22Rv1 (cell line): Measurements from ENCODE around the gene AQR.

ENCODE experiments used
- ZFX ChIP-seq: fragments of 450-650 bp; IDR thresholded peaks from 2 replicates; pipeline ENCODE4 v1.6.1; 2017; ENCODE audit warnings: antibody characterized with exemption, borderline replicate concordance
- TF ChIP-seq, protein P1 (sequence below): fragments of 450-650 bp; IDR thresholded peaks from 2 replicates; pipeline ENCODE4 v1.5.1; 2017; ENCODE audit warnings: mild to moderate bottlenecking

DNA sequence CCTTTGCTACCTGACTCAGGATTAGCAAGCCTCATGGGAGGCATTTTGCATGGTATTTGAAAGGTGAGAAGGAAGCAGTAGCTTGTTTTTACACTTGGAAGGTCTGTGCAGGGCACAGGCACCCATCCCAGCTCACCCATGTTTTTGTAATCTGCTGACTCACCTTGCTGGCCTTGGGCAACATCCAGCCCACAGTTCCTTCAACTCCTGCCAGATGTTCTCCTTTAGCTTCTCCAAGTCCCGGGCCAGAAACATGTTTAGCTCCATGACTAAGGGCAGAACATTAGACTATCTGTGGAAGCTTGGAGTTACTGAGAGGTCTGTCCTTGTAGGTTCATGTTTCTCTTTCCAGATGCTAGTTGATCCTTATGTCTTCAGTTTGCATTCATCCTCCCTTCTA is 31.0 kb upstream of the AQR start:
- TF ChIP-seq, protein P1, sequence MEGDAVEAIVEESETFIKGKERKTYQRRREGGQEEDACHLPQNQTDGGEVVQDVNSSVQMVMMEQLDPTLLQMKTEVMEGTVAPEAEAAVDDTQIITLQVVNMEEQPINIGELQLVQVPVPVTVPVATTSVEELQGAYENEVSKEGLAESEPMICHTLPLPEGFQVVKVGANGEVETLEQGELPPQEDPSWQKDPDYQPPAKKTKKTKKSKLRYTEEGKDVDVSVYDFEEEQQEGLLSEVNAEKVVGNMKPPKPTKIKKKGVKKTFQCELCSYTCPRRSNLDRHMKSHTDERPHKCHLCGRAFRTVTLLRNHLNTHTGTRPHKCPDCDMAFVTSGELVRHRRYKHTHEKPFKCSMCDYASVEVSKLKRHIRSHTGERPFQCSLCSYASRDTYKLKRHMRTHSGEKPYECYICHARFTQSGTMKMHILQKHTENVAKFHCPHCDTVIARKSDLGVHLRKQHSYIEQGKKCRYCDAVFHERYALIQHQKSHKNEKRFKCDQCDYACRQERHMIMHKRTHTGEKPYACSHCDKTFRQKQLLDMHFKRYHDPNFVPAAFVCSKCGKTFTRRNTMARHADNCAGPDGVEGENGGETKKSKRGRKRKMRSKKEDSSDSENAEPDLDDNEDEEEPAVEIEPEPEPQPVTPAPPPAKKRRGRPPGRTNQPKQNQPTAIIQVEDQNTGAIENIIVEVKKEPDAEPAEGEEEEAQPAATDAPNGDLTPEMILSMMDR: no peak
- TF ChIP-seq ZFX: no peak
